GM19099 (cell line): ENCODE data around the gene GAS7.

Experiments used
- POLR2A ChIP-seq: IDR thresholded peaks from 3 replicates; pipeline ENCODE4 v1.6.1; 2011; ENCODE audit warnings: low read depth; ENCODE audit not compliant: insufficient read length; ENCODE audit errors: extremely low read depth

Gene GAS7

DNA sequence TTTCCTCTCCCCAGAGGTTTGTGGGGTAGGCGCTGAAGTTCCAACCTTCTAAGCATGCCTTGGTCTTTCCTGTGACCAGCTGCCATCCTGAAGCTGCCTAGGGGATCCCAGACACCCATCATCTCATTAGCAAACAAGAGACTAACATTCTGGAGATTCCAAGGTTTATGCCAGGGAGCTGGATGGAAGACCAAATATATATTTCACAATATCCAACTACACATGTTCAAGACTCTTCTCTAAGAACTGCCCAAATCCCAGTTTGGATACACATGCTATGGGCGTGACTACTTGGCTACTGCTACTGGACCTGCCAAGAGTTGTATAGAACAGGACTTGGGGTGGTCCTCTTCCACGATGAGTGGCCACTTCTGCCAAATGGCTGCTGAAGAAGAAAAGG lies 200.3 kb downstream of the GAS7 start:
- TF ChIP-seq POLR2A, result no peak

DNA sequence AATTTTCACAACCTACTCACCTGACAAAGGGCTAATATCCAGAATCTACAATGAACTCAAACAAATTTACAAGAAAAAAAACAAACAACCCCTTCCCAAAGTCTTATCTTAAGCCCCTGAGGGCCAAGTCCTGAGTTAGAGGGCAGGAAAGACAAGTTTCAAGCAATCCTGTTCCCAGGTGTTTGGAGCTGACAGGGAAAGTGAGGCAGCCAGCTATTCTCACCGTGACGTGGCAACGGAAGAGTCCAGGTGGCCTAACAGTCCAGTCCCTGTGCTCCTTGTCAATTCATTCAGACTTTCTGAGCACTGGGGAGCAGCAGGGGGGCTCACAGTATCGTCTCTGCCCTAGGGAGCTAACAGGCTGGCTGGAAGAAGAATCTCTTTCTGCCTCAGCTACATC lies 203.6 kb downstream of the GAS7 start:
- TF ChIP-seq POLR2A, result no peak

DNA sequence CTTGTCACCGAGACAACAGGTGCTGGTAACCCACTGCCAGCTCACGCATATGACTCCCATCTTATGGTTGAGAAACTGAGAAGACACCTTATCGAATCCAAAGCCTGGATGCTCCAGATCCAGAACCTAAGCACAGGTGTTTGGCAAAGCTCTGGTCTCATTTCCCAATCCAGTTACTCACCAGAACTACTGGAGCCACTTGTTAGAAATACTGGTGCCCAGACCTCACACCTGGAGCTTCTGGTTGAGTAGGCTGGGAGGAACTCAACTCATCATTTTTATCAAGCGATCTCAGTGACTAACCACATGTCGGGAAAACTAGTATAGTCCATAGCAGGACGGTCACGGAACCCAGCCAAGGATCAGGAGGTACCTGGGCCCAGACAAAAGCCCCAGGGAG lies 206.6 kb downstream of the GAS7 start:
- TF ChIP-seq POLR2A, result no peak

DNA sequence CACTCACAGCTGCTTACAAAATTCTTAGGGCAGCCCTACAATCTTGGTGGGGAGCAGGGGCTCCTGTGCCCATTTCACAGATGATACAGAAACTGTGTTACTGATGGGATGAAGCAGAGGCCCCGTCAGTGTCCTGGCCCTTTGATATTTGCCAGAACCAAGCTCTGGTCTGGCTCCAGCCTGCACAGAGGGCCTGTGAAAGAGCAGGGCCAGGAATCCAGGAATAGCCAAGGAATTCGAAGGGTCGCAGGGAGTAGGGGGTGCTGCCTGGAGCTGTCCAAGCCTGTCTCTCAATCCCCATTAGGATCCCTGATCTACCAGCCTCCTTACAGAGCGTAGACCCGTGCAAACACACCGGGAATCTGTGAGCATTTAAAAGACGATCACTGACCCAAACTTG lies 207.1 kb downstream of the GAS7 start:
- TF ChIP-seq POLR2A, result no peak

DNA sequence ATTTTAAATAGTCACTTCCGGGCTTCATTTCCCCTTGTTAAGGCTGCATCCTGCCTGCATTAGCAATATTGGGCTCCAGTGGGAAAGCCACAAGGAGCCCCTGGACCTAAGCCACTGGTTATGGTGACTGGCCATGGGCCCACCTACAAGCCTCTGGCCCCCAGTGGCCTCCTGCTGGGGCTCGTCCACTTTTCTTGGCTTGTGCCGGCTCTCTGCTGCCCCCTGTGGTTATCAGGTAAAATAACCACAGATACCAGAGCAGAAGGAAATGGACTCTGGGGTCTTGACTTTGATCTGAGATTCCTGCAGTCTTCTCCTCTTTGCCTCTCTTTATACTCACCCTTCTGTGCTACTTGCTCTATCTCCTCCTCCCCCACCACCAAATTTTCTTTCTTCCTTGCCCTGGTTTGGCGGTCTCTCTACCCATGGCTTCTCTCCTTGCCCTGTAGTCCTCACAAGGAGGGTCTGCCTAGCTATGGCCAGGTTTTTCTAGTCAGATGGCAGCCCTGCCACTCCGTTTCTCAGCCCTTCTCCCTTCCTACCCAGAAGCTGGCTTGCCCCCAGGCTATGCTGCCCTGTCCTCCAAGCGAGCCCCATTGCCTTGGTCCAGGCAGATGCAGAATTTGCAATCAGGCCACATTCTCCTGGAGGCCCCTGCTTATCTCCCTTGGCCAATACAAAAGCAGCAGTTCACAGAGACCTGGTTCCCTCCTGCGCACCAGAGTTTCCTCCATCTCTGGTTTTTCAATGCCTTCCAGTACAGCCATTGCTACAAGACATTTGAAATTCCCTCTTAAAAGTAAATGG lies 210.4 kb downstream of the GAS7 start:
- TF ChIP-seq POLR2A, result no peak

DNA sequence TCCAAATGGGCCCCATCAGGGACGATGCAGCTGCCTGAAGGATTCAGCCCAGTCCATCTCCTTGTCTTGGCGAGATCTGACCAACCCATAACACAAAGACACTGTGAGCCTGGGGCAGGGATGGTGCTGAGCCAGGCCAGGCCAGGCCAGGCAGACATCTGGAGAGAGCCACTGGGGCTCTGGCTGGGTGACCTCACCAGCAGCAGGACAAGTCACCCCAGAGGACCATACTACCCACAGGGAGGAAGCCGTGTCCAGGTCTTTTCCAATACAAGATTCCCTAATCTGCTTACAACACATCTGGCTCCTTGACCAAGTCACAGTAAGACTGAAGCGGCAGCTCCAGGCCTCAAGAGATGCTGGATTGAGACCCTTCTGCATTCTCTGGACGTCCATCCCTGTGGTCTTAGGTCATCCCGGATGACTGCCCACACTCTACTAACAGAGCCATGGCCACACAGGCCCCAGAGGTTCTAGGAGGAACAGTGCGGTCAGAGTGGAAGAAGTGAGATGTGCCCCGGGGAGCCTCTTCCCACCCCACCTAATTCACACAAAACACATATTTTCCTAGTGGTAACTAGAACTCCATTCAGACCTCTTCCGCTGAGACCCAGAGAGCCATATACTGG lies 211.5 kb downstream of the GAS7 start:
- no peak for TF ChIP-seq POLR2A

DNA sequence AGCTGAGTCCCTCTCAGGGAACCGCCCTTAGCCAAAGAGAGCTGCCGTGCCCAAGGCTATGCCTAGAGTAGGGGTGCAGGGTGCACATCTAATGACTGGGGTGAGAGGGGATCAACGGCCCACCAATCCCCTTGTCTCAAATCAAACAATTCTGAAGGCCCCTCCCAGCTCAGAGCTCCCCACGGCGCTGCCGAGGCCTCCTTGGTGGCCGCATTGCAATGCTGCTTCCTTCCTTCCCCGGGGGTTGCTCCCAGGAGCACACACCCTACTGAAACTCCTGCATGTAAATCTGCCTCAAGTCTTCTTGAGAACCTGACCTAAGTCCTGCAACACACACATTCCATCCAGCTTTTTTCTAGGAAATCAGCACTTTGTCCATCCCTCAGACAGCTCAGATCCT lies 212.8 kb downstream of the GAS7 start:
- no peak for TF ChIP-seq POLR2A

DNA sequence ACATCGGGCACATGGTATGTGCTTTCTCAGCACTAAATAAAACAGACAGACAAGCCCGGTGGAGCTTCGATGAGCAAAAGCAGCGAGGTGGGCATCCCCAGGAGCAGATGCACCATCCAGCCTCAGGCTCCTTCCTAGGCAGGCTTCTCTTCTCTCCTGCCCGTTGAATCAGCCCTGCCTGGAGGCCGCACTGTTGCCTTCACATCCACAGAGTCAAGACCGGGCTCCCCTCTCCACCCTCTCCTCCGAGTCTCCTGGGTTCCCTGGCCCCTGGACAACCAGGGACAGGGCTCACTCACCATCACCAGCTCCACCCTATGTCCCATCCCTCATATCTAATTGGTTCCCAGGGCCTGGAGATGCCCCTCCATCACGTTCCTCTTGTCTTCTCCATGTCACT lies 213.6 kb downstream of the GAS7 start:
- TF ChIP-seq POLR2A, result no peak

DNA sequence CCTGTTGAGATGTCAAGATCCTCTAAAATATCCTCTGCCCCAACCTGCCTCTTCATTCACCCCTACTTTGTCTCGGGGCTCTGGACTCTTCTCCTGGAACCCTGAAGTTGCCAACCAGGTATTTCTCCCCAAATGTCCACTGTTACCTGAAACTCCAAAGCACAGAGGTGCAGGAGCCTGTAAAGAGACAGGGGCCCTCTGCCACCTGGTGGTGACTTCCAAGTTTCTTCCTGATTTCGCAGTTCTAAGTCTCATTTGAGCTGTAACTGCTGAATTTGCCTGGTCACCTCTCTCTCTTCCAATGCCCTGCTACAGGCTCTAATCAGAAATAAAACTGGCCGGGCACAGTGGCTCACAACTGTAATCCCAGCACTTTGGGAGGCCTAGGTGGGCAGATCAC lies 216.2 kb downstream of the GAS7 start:
- no peak for TF ChIP-seq POLR2A

DNA sequence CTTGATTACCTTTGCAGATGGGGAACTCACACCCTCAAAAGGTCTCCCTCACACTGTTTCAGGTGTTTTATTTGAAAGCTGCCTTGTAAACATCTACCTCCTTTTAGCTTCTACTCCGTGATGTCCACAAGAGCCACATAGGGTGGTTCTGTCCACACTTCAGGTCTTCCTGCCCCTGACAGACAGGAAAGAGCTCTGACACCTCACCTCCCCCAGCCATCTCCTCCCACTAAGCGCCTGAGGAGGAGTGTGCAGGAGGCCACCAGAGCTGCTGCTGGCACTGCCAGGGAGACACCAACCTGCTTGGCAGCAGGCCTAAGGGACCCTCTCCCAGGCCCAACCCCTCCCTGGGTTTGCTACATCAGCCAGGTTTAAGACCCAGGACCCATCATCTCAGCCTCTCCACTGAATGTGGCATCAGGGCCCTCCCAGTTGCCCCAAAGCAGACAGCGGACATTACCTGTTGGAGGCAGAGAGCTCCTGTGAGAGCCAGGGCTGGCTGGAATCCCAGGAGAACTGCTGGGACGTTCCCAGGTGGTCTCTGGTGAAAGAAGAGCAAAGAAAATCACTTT lies 217.0 kb downstream of the GAS7 start:
- TF ChIP-seq POLR2A, result no peak

DNA sequence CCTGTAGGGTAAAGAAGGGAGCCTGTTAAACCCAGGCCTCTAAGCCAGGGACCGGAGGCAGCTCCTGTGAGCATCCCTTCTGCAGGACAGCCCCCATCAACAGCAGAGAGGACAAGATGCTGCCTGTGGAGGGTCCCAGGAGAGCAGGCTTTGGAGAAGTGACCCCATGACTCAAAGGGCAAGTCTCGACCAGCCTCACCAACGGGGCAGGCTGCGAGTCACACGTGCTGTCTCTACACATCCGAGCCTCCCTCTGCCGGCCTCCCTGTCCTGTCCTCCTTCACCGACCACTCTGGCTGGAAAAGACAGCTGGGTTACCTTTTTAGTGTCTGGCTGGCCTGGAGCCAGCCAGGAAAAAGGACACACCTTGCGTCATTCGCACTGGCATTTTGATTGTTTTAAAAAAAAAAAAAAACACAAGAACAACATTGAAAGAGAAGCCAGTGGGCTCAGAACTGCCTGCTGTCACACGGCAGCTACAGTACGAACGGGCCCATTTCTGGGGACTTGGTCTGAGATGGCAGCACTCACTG lies 218.9 kb downstream of the GAS7 start:
- no peak for TF ChIP-seq POLR2A

DNA sequence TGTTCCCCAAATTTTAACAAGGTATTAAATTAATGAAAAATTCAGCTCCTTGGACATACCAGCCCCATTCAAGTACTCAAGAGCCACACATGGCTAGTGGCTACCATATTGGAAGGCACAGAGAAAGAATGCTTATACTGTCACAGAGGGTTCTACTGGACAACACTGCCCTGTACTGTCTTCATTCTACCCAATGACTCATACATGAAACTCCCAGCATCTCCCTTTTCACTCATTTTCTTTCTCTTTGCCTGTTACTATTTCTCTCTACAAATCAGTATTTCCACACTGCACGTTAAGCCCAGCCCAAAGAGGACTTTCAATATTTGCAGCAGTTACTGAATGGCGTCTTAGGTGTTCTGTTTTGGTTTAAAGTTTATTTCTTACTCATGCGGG lies 221.2 kb downstream of the GAS7 start:
- TF ChIP-seq POLR2A, result no peak

DNA sequence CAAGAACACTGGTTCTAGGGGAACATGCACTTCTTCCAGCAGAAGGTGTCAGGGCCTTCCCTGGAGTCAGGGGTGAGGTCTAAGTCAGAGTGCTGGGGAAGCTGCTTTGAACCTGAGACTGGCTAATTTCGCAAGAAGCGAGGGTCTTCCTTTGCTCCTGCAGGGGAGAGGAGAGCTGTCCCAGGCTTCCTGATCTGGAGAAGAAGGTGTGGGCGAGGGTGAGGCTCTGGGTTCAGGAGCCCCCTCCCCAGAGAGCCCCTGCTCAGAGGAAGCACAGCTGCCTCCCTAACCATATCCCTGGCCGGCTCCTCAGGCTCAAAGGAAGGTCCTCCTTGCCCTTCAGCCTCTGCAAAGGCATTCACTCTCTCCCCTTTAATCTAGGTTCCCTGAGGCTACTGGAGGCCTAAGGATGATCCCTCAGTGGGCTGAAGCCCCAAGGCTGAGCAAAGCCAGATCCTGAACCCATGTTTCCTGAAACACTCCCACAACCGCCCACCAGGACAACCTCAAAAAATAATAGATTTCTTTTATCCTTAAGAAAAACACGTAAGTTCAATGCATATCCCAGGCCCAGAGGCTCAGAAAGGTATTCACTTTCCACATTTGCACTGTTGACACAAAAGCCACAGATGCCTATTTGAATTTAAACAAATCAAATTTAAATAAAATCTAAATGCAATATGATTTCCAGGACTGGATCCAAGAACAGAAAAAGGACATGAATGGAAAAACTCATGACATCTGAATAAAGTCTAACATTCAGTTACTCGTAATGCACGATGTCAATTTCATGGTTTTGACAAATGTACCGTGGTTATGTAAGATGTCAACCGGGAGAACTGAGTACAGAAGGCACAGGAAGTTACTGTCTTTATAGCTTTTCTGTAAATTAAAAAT lies 221.9 kb downstream of the GAS7 start:
- TF ChIP-seq POLR2A, result no peak

DNA sequence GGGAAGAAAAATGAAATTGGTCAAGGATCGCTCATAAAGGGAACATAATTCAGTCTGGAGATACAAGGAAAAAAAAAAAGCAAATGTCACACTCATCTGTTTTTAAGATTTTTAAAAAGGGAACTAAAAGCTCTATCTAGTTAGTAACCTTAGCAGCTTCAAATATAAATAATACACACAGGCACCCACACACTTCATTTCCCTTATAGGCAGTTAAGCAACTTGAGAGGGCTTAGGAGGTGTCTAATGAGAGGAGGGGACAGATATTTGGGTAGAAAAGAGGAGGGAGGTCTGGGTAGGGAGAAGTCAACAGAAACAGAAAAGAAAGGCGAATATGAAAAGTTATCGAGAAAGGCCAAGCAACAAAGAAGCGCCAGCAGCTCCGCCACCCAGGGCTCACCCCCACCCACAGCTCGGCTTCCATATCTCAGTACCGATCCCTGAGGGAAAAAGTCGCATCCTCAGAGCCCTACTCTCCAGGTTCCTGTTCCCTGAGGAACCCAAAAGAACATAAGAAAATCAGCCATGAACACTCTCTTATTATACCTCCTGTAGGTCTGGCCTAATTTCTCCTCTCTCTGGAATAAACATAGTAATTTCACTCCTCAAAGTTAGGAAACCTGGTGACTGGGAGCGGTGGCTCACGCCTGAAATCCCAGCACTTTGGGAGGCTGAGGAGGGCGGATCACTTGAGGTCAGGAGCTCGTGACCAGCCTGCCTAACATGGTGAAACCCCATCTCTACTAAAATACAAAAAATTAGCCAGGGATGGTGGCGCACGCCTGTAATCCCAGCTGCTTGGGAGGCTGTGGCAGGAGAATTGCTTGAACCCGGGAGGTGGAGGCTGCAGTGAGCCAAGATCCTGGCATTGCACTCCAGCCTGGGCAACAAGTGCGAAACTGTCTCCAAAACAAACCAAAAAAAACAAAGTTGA lies 223.7 kb downstream of the GAS7 start:
- no peak for TF ChIP-seq POLR2A
